Muscle of arm (tissue), 12 donors: Measurements from ENCODE around the gene RANBP10. TPM values are rescaled to one million over a fixed set of nuclear protein-coding genes. Genes with fewer than 3 reads are reported as not detected.

Experiments
- DNase-seq: peaks from one replicate; pipeline ENCODE4 v3.0.0-alpha.2; 2013
- polyA plus RNA-seq, 12 donors: library from polyadenylated mRNA; unstranded; fragments of 120-200 nt; gene quantifications; one replicate each; pipeline ENCODE4 v1.2.1, GENCODE V29; 2013; ENCODE audit not compliant: insufficient read length in 12 of 12

RANBP10 gene
- polyA plus RNA-seq, 12 donors, result 15.0 to 31.8 (median 21.2) TPM; not detected in 1

GRCh38 chr16:67678354-67679023 lies 127.9 kb downstream of the RANBP10 start:
- DNase-seq, result no peak

- DNase-seq, result no peak
Observed at GRCh38 chr16:67677712-67678111, 128.6 kb downstream of the RANBP10 start.

- no peak for DNase-seq
Observed at GRCh38 chr16:67676939-67677338, 129.4 kb downstream of the RANBP10 start.

- no peak for DNase-seq
Observed at GRCh38 chr16:67676516-67676915, 129.8 kb downstream of the RANBP10 start.

GRCh38 chr16:67675999-67676398 lies 130.4 kb downstream of the RANBP10 start:
- no peak for DNase-seq

- DNase-seq, result no peak
Observed at GRCh38 chr16:67675579-67675935, 130.8 kb downstream of the RANBP10 start.

- DNase-seq, result no peak
Observed at GRCh38 chr16:67674851-67675578, 131.3 kb downstream of the RANBP10 start.

GRCh38 chr16:67673712-67674580 lies 132.4 kb downstream of the RANBP10 start:
- DNase-seq, result no peak

Other genes starting within 250 kb of the RANBP10 start
- 10 to 100 TPM in 11 of 12 donors, not detected in 1; 40.4 to 71.9 (median 43.6) TPM for gene CTCF, start 244.0 kb downstream of the RANBP10 start, polyA plus RNA-seq
- gene CARMIL2, start 161.4 kb downstream of the RANBP10 start, polyA plus RNA-seq, result 1 to 10 TPM in 2 of 12 donors, under 1 TPM in 8, not detected in 2; 0.32 to 2.4 (median 0.41) TPM
- 10 to 100 TPM in 10 of 12 donors, 1 to 10 TPM in 1, not detected in 1; 9.6 to 29.9 (median 13.0) TPM for gene ACD, start 146.3 kb downstream of the RANBP10 start, polyA plus RNA-seq
- gene PARD6A, start 145.6 kb downstream of the RANBP10 start, polyA plus RNA-seq, result 1 to 10 TPM in 2 of 12 donors, under 1 TPM in 8, not detected in 2; 0.41 to 1.2 (median 0.72) TPM
- gene ENKD1, start 139.8 kb downstream of the RANBP10 start, polyA plus RNA-seq, result 10 to 100 TPM in 2 of 12 donors, 1 to 10 TPM in 9, not detected in 1; 6.1 to 15.3 (median 8.6) TPM
- 1 to 10 TPM in 10 of 12 donors, not detected in 2; 1.5 to 3.2 (median 2.1) TPM for gene C16orf86, start 139.7 kb downstream of the RANBP10 start, polyA plus RNA-seq
- gene GFOD2, start 87.2 kb downstream of the RANBP10 start, polyA plus RNA-seq, result 10 to 100 TPM in 11 of 12 donors, not detected in 1; 10.2 to 29.8 (median 13.1) TPM
- gene TSNAXIP1, start 329 bp upstream of the RANBP10 start, polyA plus RNA-seq, result 1 to 10 TPM in 7 of 12 donors, under 1 TPM in 3, not detected in 2; 0.83 to 5.0 (median 1.3) TPM
- gene THAP11, start 35.8 kb upstream of the RANBP10 start, polyA plus RNA-seq, result 10 to 100 TPM in 11 of 12 donors, not detected in 1; 11.8 to 25.6 (median 22.2) TPM
- gene NUTF2, start 40.4 kb upstream of the RANBP10 start, polyA plus RNA-seq, result 1,000 to 10,000 TPM in 1 of 12 donors, 100 to 1,000 TPM in 11; 111 to 1,287 (median 122) TPM
- 10 to 100 TPM in 11 of 12 donors, not detected in 1; 27.3 to 61.6 (median 32.4) TPM for gene CENPT, start 41.1 kb upstream of the RANBP10 start, polyA plus RNA-seq
- 100 to 1,000 TPM in 5 of 12 donors, 10 to 100 TPM in 7; 40.4 to 146 (median 96.8) TPM for gene EDC4, start 66.5 kb upstream of the RANBP10 start, polyA plus RNA-seq
- 1 to 10 TPM in 1 of 12 donors, under 1 TPM in 6, not detected in 5; 0.37 to 1.7 (median 0.74) TPM for gene NRN1L, start 78.3 kb upstream of the RANBP10 start, polyA plus RNA-seq
- gene PSKH1, start 86.7 kb upstream of the RANBP10 start, polyA plus RNA-seq, result 10 to 100 TPM in 11 of 12 donors, not detected in 1; 15.6 to 32.5 (median 21.0) TPM
- 1 to 10 TPM in 10 of 12 donors, not detected in 2; 1.2 to 5.8 (median 4.3) TPM for gene CTRL, start 125.3 kb upstream of the RANBP10 start, polyA plus RNA-seq
- gene PSMB10, start 130.3 kb upstream of the RANBP10 start, polyA plus RNA-seq, result 10 to 100 TPM in 11 of 12 donors, not detected in 1; 18.9 to 28.5 (median 23.1) TPM
- gene LCAT, start 137.6 kb upstream of the RANBP10 start, polyA plus RNA-seq, result 10 to 100 TPM in 11 of 12 donors, not detected in 1; 15.7 to 39.5 (median 18.8) TPM
- gene SLC12A4, start 162.1 kb upstream of the RANBP10 start, polyA plus RNA-seq, result 10 to 100 TPM in 11 of 12 donors, not detected in 1; 28.2 to 51.5 (median 40.7) TPM
- gene DPEP3, start 173.9 kb upstream of the RANBP10 start, polyA plus RNA-seq, result under 1 TPM in 2 of 12 donors, not detected in 10; 0.08 to 0.13 TPM
- gene DPEP2, start 192.9 kb upstream of the RANBP10 start, polyA plus RNA-seq, result 1 to 10 TPM in 6 of 12 donors, under 1 TPM in 4, not detected in 2; 0.63 to 2.2 (median 1.3) TPM
- not detected for gene DPEP2NB, start 209.4 kb upstream of the RANBP10 start, polyA plus RNA-seq
- 1 to 10 TPM in 10 of 12 donors, not detected in 2; 3.7 to 6.5 (median 5.3) TPM for gene DDX28, start 216.7 kb upstream of the RANBP10 start, polyA plus RNA-seq
- 10 to 100 TPM in 7 of 12 donors, 1 to 10 TPM in 3, not detected in 2; 9.8 to 13.9 (median 11.8) TPM for gene DUS2, start 216.7 kb upstream of the RANBP10 start, polyA plus RNA-seq